ENCODE results near the gene PSMD1.

Gene PSMD1

GRCh38 chr2:231161877-231162329 is 105.2 kb downstream of the PSMD1 start:
- peaks cover 87% of the 10 kb centered on the region for H3K36me3 ChIP-seq (ENCODE audit: insufficient read depth, low read length)
- no peak overlapping the region for H3K9ac ChIP-seq (ENCODE audit: low read depth, low read length)
- ATAC-seq (ENCODE audit: insufficient read depth, low read depth) (no peak), DNase-seq (no peak)
- H3K4me3 ChIP-seq (ENCODE audit: low read depth in 1 of 2, low read length in 2 of 2): no peak overlapping the region
- H3K9me3 ChIP-seq (ENCODE audit: insufficient read depth, low read length, severe bottlenecking): no peaks in the 10 kb centered on the region
- H4K20me1 ChIP-seq (ENCODE audit: insufficient read depth, low read length): no peaks in the 10 kb centered on the region
- no peaks in the 10 kb centered on the region for H3K79me2 ChIP-seq (ENCODE audit: insufficient read depth, low read length)
- H3K4me1 ChIP-seq (ENCODE audit: insufficient read depth, low read length): no peaks in the 10 kb centered on the region
- H2AFZ ChIP-seq (ENCODE audit: low read depth, low read length): no peak overlapping the region
- no peak overlapping the region for H3K27ac ChIP-seq (ENCODE audit: low read length)
- no peaks in the 10 kb centered on the region for H3K27me3 ChIP-seq (ENCODE audit: insufficient read depth, low read length, poor library complexity)
- no peak overlapping the region for H3K4me2 ChIP-seq (ENCODE audit: insufficient read depth, low read length)
- TF ChIP-seq EZH2 (IDR thresholded peaks at IDR 0.05; ENCODE audit: borderline replicate concordance, low read depth, low read length, severe bottlenecking) (no peak), CTCF (IDR thresholded peaks at IDR 0.05; ENCODE audit: borderline replicate concordance, extremely low read depth, low read length, poor library complexity, severe bottlenecking) (no peak)

DNA sequence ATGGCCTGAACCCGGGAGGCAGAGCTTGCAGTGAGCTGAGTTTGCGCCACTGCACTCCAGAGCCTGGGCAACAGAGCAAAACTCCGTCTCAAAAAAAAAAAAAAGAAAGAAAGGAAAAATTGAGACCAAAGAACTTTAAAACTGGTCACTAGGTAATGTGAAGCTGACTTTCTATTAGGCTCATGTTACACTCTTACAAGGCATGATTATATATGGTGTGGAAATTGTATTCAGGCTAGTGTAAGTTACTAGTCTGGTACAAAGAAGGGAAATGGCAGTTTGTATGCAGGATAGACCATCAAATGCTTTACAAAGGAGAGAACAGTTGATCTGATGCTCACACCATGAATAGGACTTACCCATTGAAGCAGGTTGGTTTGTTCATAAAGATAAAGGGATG is 106.3 kb downstream of the PSMD1 start:
- ATAC-seq (ENCODE audit: insufficient read depth, low read depth) (no peak), DNase-seq (no peak)
- H2AFZ ChIP-seq (ENCODE audit: low read depth, low read length): no peak overlapping the region
- H3K9me3 ChIP-seq (ENCODE audit: insufficient read depth, low read length, severe bottlenecking): no peaks in the 10 kb centered on the region
- H3K4me1 ChIP-seq (ENCODE audit: insufficient read depth, low read length): no peaks in the 10 kb centered on the region
- TF ChIP-seq CTCF (IDR thresholded peaks at IDR 0.05; ENCODE audit: borderline replicate concordance, extremely low read depth, low read length, poor library complexity, severe bottlenecking) (no peak), EZH2 (IDR thresholded peaks at IDR 0.05; ENCODE audit: borderline replicate concordance, low read depth, low read length, severe bottlenecking) (no peak)
- no peaks in the 10 kb centered on the region for H3K27me3 ChIP-seq (ENCODE audit: insufficient read depth, low read length, poor library complexity)
- H3K36me3 ChIP-seq (ENCODE audit: insufficient read depth, low read length): peaks cover 91% of the 10 kb centered on the region
- H3K9ac ChIP-seq (ENCODE audit: low read depth, low read length): no peak overlapping the region
- no peaks in the 10 kb centered on the region for H4K20me1 ChIP-seq (ENCODE audit: insufficient read depth, low read length)
- no peaks in the 10 kb centered on the region for H3K79me2 ChIP-seq (ENCODE audit: insufficient read depth, low read length)
- H3K4me3 ChIP-seq (ENCODE audit: low read depth in 1 of 2, low read length in 2 of 2): no peak overlapping the region
- H3K27ac ChIP-seq (ENCODE audit: low read length): no peak overlapping the region
- H3K4me2 ChIP-seq (ENCODE audit: insufficient read depth, low read length): no peak overlapping the region

GRCh38 chr2:231163414-231164095 is 106.9 kb downstream of the PSMD1 start:
- Histone ChIP-seq H3K36me3 (ENCODE audit: insufficient read depth, low read length) (peaks cover 91% of the 10 kb centered on the region), H3K4me3 (ENCODE audit: low read depth in 1 of 2, low read length in 2 of 2) (no peak overlapping the region), H3K27ac (ENCODE audit: low read length) (no peak overlapping the region)

More at GRCh38 chr2:231163414-231164095, 106.9 kb downstream of the PSMD1 start:
- Histone ChIP-seq H3K4me2 (ENCODE audit: insufficient read depth, low read length) (no peak overlapping the region), H3K27me3 (ENCODE audit: insufficient read depth, low read length, poor library complexity) (no peaks in the 10 kb centered on the region), H4K20me1 (ENCODE audit: insufficient read depth, low read length) (no peaks in the 10 kb centered on the region), H2AFZ (ENCODE audit: low read depth, low read length) (no peak overlapping the region), H3K79me2 (ENCODE audit: insufficient read depth, low read length) (no peaks in the 10 kb centered on the region), H3K4me1 (ENCODE audit: insufficient read depth, low read length) (no peaks in the 10 kb centered on the region), H3K9ac (ENCODE audit: low read depth, low read length) (no peak overlapping the region), H3K9me3 (ENCODE audit: insufficient read depth, low read length, severe bottlenecking) (no peaks in the 10 kb centered on the region)
- no peak for DNase-seq
- TF ChIP-seq CTCF (IDR thresholded peaks at IDR 0.05; ENCODE audit: borderline replicate concordance, extremely low read depth, low read length, poor library complexity, severe bottlenecking) (no peak), EZH2 (IDR thresholded peaks at IDR 0.05; ENCODE audit: borderline replicate concordance, low read depth, low read length, severe bottlenecking) (no peak)
- ATAC-seq (ENCODE audit: insufficient read depth, low read depth): no peak

Measured in DND-41 (cell line).